ENCODE measurements around the gene CELF3. TPM values are rescaled to one million over a fixed set of nuclear protein-coding genes. Genes with fewer than 3 reads are reported as not detected.
A peak's percentile ranks its signal among the peaks of the same experiment; 100 is the strongest.

Gene CELF3
- total and polyA plus RNA-seq, 9 of the 15 experiments (the other 6 are each of a cell fraction or from before 2014, with no cell fraction given), result not detected

GRCh38 chr1:151762941-151763921 lies 46.6 kb upstream of the CELF3 start, which contains the start of gene MRPL9 (continued):
- TF ChIP-seq ELK1 (CRISPR knock-in tag; IDR thresholded peaks at IDR 0.05), result no peak
- TF ChIP-seq MTA2 (IDR thresholded peaks at IDR 0.05; ENCODE audit: low read depth), result no peak
- no peak for TF ChIP-seq RCOR1 (IDR thresholded peaks at IDR 0.05; ENCODE audit: borderline replicate concordance in 1 of 2, low read depth in 2 of 2, low read length in 2 of 2)
- no peak for TF ChIP-seq ATF4 (CRISPR knock-in tag; IDR thresholded peaks at IDR 0.05)
- TF ChIP-seq NR2C1 (IDR thresholded peaks at IDR 0.05), result no peak
- TF ChIP-seq NR2C1 (tag; IDR thresholded peaks at IDR 0.05), result no peak; the same call in 1 of the 2 replicates
- no peak for TF ChIP-seq CEBPB (tag; IDR thresholded peaks at IDR 0.05)
- TF ChIP-seq BMI1 (IDR thresholded peaks at IDR 0.05; ENCODE audit: low read length), result no peak
- TF ChIP-seq DMBX1 (CRISPR knock-in tag; IDR thresholded peaks at IDR 0.05; ENCODE audit: borderline replicate concordance), result peak; percentile 34; the same call in 1 of the 2 replicates
- TF ChIP-seq ZNF311 (CRISPR knock-in tag; IDR thresholded peaks at IDR 0.05), result no peak
- TF ChIP-seq GMEB1 (CRISPR knock-in tag; IDR thresholded peaks at IDR 0.05), result no peak
- TF ChIP-seq YBX1 (IDR thresholded peaks at IDR 0.05), result no peak
- TF ChIP-seq FOSL1 (tag; conservative IDR thresholded peaks at IDR 0.05), result no peak; the same call in 1 of the 2 replicates
- TF ChIP-seq TARDBP (IDR thresholded peaks at IDR 0.05), result 0 out of 2 replicates have a peak, but pooled peaks have one; percentile 59
- TF ChIP-seq TAF9B (IDR thresholded peaks at IDR 0.05; ENCODE audit: partially characterized antibody), result peak; percentile 74
- TF ChIP-seq NR1H2 (CRISPR knock-in tag; IDR thresholded peaks at IDR 0.05), result no peak; the same call in 1 of the 2 replicates
- no peak for TF ChIP-seq EGR1 (conservative IDR thresholded peaks at IDR 0.05)
- no peak for TF ChIP-seq NFATC3 (IDR thresholded peaks at IDR 0.05)
- TF ChIP-seq CREB3 (tag; conservative IDR thresholded peaks at IDR 0.05; ENCODE audit: low read depth), result 0 out of 2 replicates have a peak, but pooled peaks have one; percentile 30
- TF ChIP-seq TAL1 (IDR thresholded peaks at IDR 0.05), result peak; percentile 30; the same call in 1 of the 2 replicates
- no peak for TF ChIP-seq JUNB (CRISPR knock-in tag; conservative IDR thresholded peaks at IDR 0.05)
- TF ChIP-seq NFIC (IDR thresholded peaks at IDR 0.05), result peak; percentile 37; the same call in 1 of the 2 replicates
- TF ChIP-seq NFE2L1 (tag; IDR thresholded peaks at IDR 0.05; ENCODE audit: borderline replicate concordance, low read depth), result no peak
